HG03354 (cell line): ENCODE results near the gene SLC6A6.
A peak's percentile ranks its signal among the peaks of the same experiment; 100 is the strongest.

Source experiments
- ATAC-seq: cut with Tn5 transposase; IDR thresholded peaks from one replicate; pipeline ENCODE4 v1.9.1; 2021; ENCODE audit warnings: mild to moderate bottlenecking; ENCODE audit not compliant: unreplicated experiment, poor library complexity, severe bottlenecking

SLC6A6 gene

DNA sequence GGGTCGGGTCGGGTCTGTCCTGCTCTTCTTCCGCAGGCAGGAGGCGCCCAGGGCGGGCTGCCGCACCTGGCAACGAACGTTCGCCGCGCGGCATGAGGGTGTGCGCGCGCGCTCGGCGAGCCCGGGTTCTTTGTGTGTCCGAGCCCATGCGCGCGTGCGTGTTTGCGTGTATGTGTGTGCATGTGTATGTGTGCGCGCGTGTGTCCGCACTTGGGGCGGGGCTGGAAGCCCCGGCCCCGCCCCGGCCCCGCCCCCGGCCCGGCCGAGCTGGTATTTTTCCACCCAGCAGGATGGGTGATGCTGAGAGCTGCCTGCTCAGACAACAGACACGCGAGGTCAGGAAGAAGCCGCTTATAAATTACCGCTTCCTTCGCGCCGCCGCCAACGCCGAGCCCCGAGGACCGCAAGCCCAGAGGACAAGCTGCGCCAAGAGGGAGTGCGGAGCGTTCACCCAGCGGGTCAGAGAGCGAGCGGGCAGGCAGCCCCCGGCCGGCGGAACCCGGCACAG, at the start of gene SLC6A6:
TSS of gene SLC6A6 (plus strand) at position 303 of the 508 bp plus-strand sequence. CDS start 41,029 bp downstream, outside the sequence.
- peak; percentile 73 for ATAC-seq

DNA sequence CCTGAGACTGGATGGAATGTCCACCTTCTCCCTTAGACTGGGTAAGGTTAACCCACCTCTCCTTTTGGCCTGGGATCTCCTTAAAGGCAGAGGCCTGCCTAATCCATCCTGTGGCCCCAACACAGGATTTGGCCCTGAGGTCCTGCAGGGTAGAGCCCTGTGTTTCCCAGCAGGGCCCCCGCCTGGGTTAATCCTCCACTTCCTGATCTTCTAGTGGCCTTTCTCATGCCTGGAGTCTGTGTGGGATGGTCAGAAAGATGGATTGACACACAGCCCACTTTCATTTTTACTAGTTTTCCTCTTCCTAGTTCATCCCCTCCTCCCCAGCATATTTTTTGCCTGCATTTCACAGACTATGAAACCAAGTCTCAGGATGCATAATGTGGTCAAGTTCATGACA, 48.9 kb upstream of the SLC6A6 start:
- no peak for ATAC-seq

DNA sequence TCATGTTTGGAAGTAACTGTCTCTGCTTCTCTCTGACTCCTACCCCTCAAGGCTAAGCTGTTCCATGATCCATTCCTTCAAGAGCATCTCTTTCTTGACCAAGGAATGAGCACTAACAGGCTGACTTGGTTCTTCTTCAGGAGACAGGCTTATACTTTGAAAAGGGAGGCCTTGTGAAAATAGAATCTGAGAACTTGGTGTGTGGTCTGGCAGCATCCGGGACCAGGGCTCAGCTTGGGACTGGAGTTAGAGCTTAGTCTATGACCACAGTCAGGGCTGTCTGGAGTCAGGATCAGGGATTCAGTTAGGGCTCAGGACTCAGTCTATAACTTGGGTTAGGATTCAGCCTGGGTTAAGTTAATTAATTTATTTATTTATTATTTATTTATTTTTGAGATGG, 44.9 kb upstream of the SLC6A6 start:
- ATAC-seq: no peak

DNA sequence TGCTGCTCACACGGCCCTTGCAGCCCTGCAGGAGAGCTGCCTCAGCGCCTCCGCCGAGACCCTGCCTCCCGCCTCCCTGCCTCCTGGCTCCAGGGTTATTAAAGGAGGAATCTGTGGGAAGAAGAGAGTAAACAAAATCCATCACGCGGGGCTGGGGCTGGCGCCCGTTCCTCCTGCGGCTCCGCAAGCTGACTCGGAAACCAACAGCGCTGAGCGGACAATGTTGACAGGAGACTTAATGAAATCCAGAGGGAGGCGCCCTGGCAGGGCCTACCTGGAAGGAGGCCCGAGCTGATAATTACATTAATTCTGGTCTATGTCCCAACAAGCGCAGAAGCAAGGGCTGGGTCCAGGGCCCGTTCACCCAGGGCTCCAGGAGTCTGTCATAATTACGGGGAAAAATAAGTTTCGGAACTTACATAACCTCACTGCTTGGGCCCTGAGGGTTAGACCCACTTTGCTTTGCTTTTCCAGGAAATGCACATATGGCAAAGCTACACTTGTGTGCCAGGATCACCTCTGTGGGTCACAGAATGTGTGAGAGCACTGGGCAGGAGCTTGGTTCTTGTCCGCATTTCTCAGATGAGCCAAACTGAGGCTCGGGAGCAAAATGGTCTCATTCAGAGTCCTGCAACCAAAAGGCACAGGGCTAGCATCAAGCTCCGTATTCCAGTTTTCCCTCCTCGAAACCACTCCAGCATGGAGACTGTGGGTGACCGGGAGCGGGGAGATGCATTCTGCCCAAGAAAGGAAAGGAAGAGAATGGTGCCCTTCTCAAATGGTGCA, 43.8 kb upstream of the SLC6A6 start:
- ATAC-seq: no peak

GRCh38 chr3:14359348-14359747, 43.1 kb upstream of the SLC6A6 start:
- ATAC-seq: no peak

- ATAC-seq: no peak
These were observed 42.1 kb upstream of the SLC6A6 start for GRCh38 chr3:14360123-14360881.

DNA sequence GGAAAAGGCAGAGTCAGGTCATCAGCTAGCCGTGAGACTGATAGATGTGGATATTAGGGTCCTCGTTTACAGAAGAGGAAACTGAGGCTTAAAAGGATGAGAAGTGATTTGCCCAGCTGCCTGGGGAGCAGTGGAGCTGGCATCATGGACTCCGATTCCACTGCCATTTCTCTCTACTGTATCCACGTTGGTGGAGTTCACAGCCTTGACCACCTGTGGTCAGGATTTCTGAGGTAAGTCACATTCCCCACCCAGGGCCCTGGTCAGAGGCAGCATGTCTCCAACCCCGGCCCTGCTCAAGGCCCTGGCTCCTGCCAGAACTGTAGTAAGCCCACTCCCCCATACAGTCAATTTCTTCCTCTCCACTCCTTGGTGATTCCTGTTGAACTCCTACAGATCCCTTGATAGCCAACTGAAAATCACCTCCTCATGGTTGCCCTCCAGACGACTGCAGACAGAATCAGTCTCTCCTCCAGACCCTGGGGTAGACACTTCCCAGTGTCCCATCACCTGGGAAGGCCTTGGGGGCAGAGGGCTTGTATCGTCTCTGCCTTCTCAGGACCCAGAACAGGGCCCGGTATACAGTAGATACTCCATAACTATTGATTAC, 41.2 kb upstream of the SLC6A6 start:
- ATAC-seq: no peak

DNA sequence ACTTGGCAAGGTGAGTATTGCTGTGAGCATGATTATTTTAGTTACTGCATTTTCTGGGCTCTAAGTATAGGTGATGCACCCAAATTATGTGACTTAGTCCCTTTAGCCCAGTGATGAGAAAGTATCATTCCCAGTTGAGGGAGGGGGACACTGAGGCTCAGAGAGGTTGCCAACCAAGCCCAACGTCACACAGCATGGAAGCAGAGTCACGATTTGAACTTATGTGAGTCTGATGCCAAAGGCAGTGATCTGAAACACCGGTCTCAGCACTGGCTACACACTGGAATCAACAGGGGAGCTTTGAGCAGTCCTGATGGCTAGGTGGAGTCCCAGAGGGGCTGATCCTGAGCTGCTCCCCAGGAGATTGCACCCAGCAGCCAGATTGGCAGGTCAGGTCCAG, 39.5 kb upstream of the SLC6A6 start:
- ATAC-seq: no peak

- ATAC-seq: no peak
These were observed 39.0 kb upstream of the SLC6A6 start for GRCh38 chr3:14363379-14363778.

DNA sequence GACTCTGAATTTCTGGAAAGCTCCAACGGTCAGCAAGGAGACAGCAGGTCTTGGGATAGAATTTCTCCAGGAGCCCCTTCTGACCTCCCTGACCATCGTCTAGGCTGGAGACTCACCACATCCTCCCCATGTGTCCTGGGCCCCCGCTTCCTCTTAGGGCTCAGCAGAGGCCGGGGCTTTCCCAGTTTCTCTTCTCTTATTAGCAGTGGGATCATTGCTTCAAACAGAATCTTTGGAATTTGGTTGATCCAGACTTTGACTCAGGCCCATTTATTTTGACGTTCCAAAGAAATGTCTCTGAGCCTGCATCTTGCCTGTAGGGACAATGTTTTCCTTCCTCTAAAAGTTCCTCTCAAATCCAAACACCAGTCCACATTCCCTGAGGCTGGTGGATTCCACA, 38.4 kb upstream of the SLC6A6 start:
- no peak for ATAC-seq

- ATAC-seq: no peak
These were observed 37.7 kb upstream of the SLC6A6 start for GRCh38 chr3:14364580-14365292.

- ATAC-seq: no peak
These were observed 36.2 kb upstream of the SLC6A6 start for GRCh38 chr3:14366248-14366647.

DNA sequence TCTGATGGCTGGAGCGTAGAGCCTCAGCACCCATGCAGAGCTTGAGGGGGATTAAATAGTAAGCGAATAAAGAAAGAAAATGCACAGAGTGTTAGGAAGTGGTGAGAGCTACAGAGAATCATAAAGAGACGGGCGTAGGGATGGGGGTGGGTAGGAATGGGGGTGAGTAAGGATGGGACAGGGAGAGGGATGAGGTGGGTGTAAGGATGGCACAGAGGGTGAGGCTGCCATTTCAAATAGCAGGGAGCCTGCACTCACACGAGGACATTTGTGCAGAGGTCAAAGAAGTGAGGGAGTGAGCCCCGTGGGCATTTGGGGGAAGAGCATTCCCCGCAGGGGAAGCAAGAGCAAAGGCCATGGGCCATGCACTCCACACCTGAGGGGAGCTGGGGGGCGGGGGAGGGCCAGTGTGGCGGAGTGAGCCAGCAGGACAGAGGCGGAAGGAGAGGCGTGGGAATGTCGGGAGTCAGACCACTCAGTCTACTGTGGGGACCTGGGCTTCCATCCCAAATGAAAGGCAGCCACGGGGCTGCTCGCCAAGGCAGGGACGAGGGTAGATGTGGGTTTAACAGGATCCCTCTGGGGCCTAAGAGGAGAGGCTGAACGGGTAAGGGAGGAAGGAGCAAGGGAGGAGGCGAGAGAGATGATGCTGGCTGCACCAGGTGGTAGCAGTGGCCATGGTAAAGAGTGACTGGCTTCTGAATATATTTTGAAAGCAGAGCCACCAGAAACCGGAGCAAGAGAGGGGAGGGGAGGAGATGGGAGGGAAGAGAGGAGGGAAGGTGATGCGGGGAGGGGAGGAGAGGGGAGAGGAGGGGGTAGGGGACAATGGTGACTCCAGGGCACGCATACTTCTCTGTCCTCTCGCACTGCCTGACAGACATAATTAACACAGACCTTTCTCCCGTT, 35.2 kb upstream of the SLC6A6 start:
- ATAC-seq: no peak

DNA sequence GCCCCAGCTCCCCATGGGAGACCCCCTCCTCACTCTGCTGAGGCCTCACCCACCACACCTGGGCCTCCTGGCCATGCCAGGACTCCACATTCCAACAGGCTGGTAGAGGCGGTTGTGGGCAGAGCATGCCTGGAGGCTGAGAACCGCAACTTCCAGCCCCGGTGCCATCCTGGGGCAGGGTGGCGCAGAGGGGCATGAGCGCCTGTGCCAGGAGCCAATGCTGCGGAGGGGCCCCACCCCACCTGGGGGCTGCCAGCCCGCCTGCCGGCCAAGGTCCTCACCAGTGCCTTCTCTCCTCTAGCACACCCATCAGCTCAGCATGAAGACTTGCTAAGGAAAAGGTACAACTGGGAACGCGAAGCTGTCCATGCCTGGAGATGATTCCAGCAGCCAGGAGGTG, 34.3 kb upstream of the SLC6A6 start:
- no peak for ATAC-seq

DNA sequence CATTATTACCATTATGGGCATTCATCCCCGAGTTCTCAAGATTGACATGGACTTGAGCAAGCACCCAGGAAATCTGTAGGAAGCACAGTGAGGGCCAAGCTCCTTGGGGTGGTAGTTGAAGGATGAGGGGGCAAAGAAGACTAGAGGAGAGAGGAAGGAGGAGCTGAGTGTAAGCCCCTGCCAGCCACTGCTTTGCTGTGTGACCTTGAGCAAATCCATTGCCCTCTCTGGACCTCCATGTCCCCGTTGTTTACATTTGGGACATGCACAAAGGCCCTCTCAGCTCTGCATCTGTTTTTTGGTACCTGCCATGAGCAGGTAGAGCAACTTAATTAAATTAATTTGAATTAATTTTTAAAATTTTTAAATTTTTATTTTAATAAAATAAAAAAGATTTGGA, 33.5 kb upstream of the SLC6A6 start:
- no peak for ATAC-seq

GRCh38 chr3:14369675-14370669, 32.4 kb upstream of the SLC6A6 start:
- ATAC-seq: no peak

DNA sequence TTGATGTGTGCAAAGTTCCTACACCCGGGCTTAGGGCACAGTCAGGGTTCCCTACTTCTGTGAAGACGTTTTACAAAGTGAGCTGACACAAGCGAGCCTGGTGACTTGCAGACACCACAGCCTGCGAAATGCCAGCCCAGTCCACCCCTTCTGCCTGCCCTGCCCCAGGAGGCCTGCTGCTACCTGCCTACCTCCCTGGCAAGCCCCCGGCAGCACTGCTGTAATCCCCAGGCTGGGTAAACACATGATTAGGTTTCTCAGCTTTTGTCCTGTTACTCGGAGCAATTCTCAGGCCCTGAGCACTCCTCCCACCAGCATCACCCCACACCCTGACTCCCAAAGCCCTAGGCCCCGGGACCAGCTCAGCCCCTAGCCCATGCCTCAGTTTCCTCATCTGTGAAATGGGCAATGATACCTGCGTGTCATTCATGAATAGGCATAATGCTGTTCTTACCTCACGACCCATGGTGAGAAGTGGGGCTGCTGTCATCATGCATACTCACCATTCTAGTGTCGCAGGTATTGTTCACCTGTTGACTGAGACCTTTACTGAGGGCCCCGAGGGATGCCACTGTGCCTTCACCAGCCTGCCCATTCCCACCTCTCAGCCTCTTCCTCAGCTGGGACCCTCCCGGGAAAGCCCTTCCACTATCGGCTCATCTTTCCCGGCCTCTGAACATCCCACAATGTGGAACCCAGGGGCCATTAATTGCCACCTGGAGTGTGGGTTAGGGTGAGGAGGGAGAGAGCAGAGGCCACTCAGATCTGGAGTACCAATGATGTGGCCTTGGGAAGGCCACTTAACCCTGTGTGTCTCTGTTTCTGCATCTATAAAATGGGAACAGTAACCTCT, 31.5 kb upstream of the SLC6A6 start:
- no peak for ATAC-seq
